ENCODE data around the gene CTBP2.

CTBP2 gene

GRCh38 chr10:125104559-125104958 is 55.8 kb downstream of the CTBP2 start:
- DNase-seq = no peak

DNA sequence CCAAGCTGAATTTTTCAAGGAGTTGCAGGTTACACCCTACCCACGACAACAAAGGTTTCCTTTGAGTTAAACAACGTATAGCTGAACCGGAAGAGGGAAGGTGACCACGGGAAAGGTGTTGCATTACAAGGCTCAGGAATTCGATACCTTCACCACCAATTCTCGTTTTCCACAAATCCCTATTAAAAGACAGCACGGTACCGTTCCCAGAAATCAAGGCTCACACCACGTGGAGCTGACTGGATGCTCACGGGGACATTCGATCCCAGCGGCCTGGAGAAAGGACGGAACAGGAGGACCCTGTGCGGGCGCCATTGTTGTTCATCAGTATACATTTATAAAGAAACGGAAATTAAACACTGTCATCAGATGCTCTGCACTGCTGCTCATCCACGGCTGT is 56.4 kb downstream of the CTBP2 start:
- no peak for DNase-seq

- DNase-seq = no peak
Measured at GRCh38 chr10:125103466-125103865, 56.9 kb downstream of the CTBP2 start.

- DNase-seq = no peak
Measured at GRCh38 chr10:125102821-125103220, 57.5 kb downstream of the CTBP2 start.

- DNase-seq = no peak
Measured at GRCh38 chr10:125102246-125102645, 58.1 kb downstream of the CTBP2 start.

DNA sequence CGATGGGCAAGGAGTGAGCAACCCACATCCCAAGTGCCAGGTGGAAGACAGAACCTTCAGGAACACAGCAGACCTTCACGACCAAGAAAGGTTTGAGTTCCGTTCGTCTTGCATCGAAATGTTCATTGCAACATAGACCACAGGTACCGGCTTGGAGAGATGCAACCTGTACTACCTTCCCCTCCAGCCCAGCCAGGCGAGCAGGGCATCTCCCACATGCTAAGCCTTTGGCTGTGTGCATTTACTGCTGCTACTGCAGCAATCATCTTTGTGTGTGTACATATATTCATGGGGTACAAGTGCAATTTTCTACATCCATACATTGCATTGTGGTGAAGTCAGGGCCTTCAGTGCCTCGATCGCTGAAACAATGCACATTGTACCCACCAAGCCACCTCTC is 58.8 kb downstream of the CTBP2 start:
- no peak for DNase-seq

- DNase-seq = no peak
Measured at GRCh38 chr10:125101049-125101448, 59.3 kb downstream of the CTBP2 start.

GRCh38 chr10:125097409-125098070 is 62.8 kb downstream of the CTBP2 start:
- no peak for DNase-seq

DNA sequence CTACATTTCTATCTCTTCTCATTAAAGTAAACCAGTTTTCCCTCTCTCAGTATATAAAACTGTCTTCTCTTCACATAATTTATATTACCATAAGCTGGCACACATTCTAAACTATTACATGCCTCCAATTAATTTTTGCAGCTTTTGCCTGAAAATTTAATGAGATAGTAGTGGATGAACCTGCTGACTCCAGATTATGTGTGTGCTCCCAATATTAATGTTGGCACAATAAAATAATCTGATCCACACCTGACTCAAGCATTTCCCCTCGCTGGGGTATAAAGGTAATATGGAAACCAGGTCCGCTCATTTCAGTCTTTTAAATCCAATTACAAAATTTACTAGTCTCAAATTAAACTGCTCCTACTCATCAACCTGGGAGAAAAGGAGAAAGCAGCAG is 63.4 kb downstream of the CTBP2 start:
- DNase-seq = no peak

- no peak for DNase-seq
Measured at GRCh38 chr10:125096371-125096770, 64.0 kb downstream of the CTBP2 start.

GRCh38 chr10:125095776-125096175 is 64.6 kb downstream of the CTBP2 start:
- DNase-seq = no peak

GRCh38 chr10:125095228-125095627 is 65.1 kb downstream of the CTBP2 start:
- no peak for DNase-seq

- DNase-seq = no peak
Measured at GRCh38 chr10:125094806-125095205, 65.6 kb downstream of the CTBP2 start.

DNA sequence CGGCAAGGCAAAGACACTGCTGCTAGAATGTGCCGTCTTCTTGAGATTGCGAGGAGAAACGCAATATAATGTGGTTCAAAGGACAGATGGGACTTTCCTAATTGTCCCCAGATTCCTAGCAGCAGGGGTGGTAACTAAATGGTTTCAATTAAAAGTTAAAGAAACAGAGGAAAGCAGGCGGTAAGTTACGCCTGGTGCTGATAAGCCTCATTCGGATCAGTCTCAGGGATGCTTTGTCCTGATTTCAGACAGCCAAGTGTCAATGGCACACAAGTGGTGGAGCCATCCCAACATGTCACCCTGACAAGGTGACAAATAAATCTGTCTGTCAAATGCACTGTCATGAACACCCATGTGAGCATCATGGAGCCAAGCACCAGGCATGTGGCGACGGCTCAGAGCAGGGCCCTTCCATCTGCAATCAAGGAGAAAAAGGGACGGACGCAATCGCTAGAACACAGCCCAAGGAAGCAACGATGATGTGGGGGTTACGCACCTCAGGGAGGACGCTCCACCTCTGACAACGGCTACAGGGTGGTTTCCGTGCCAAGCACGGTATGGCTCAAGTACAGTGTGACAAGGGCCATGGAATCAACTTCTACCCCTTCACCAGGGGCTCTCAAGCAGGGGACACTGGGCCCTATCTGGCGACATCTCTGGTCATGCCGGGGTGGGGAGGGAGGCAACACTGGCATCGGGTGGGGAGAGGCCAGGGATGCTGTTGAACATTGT is 66.2 kb downstream of the CTBP2 start:
- no peak for DNase-seq

DNA sequence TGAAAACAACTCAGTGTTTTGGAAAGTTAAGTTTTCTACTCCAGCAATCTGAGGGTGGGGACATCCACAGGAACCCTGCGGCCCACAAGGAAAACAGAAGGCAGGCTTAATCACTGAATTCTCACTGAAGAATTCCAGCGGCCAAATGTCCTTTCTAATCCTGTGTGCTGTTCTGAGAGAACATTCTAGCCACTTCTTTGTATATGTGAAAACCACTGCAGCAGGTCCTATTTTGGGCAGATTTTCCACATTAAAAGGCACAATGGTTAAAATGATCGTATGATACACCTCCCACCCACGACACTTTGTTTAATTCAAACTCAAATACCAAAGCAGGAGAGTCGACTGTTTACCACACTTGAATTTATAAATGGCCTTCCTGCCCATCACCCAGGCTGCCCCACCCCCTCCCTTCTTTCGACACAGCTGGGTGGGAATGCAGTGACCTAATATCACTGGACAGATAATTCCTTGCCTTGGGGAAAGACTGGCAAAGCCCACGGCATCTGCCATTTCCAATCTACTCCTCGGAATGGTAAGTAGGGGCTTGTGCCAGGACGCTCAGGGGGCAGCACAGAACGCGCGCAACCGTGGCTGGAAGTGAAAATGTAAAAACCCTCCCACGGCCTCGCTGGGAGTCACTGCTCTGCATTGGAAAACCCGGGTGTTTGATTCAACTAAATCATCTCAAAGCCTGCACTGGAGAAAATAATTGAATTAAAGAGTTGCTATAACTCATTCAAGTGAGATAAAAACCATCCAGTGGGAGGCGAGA is 67.0 kb downstream of the CTBP2 start:
- DNase-seq = no peak

GRCh38 chr10:125092564-125093031 is 67.8 kb downstream of the CTBP2 start:
- DNase-seq = no peak

- DNase-seq = no peak
Measured at GRCh38 chr10:125091891-125092290, 68.5 kb downstream of the CTBP2 start.

GRCh38 chr10:125089469-125089868 is 70.9 kb downstream of the CTBP2 start:
- DNase-seq = no peak

- DNase-seq = no peak
Measured at GRCh38 chr10:125087897-125088215, 72.5 kb downstream of the CTBP2 start.

- DNase-seq = no peak
Measured at GRCh38 chr10:125087191-125087896, 73.0 kb downstream of the CTBP2 start.

- DNase-seq = no peak
Measured at GRCh38 chr10:125086691-125087090, 73.7 kb downstream of the CTBP2 start.

DNA sequence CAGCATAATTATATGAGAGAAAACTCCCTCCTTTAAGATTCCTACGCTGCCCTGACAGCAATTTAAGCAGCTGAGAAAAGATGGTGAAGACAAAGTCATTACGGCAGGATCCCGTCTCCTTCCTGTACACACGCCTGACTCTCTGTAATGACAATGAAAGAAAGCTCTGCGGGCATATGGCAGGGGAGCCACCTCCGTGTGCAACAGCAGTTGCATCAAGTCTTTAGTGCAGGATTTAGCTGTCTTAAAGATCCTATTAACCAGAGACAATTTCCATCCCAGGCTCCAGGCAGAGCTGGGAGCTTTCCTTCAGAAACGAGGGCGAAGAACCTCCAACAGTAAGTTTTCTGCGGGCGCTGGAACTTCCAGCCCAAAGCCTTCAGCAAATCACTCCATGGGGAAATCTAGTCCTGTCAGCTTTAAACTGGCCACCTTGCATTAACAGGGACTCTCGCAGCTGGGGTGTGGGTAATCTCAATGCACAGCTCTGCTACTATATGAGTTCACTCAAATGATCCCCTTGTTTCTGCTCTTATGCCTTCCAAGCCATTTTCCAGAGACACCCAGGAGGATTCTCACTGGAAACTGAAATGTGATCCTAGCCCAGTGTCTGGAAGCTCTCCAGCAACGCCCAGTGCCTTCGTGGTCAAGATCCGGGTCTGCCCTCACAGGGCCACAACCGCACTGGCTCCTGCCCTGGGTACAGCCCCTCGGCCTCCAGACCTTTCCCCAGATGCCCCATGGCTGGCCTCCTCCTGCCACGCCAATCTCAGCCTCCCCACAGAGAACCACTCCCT is 74.9 kb downstream of the CTBP2 start:
- no peak for DNase-seq
